Measurements from ENCODE around the gene VHLL.
A peak's percentile ranks its signal among the peaks of the same experiment; 100 is the strongest.
"Not testable (repeated sequence)": the region's sequence is repeated elsewhere in the genome, so short reads cannot be mapped to it uniquely, and the experiment has no call there.

VHLL gene

DNA sequence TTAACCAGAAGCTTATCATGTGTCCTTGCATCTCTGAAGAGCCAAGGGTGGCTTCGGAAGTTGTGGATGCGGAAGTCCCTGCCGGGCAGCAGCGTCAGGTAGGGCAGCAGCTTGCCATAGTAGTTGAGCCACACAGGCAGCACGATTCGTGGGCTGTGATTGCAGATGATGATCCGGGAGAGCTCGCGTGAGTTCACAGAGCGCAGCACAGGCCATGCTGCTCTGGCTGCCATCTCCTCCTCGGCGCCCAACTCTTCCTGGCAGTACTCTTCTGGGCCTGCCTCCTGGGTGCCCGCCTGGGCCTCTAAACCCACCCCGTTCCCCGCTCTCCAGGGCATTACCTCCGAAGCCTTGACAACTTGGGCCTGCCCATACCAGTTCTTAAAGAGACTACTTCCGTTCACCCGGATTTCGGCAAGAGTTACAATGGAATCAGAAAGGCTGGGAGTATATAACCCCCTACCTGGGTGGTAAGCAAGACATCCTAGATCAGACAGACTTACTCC is at the start of gene VHLL:
TSS of gene VHLL (minus strand) at position 456 of the 506 bp plus-strand sequence. CDS start at position 338, 118 bp downstream.
- DNase-seq (ENCODE audit: low spot score) = no peak

DNA sequence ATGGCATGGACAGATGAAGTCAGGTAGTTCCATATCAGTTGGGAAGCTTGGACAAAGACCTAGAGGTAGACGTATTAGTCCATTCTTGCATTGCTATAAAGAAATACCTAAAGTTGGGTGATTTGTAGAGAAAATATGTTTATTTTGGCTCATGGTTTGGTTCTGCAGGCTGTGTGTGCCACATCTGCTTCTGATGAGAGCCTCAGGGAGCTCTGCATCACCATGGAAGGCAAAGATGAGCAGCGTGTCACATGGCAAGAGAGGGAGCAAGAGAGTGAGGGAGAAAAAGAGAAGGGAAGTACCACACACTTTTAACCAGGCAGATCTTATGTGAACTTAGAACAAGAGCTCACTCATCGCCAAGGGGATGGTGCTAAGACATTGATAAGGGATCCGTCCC is 48.2 kb upstream of the VHLL start:
- DNase-seq (ENCODE audit: low spot score) = no peak

GRCh38 chr1:156346636-156347035 is 47.5 kb upstream of the VHLL start:
- DNase-seq (ENCODE audit: low spot score) = no peak

DNA sequence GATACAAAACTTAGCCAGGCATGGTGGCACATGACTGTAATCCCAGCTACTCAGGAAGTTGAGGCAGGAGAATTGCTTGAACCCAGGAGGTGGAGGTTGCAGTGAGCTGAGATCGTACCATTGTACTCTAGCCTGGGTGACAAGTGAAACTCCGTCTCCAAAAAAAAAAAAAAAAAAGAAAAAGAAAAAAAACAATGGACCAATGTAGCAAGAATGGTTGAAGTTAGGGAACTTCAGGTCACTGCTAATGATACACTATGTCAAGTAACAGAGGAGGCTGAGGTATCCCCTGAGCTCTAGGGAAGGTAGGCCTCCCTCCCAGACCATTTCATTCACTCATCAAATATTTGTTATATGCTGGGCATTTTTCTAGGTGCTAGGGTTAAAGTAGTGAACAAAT is 46.9 kb upstream of the VHLL start:
- not testable (repeated sequence) for DNase-seq (ENCODE audit: low spot score)

DNA sequence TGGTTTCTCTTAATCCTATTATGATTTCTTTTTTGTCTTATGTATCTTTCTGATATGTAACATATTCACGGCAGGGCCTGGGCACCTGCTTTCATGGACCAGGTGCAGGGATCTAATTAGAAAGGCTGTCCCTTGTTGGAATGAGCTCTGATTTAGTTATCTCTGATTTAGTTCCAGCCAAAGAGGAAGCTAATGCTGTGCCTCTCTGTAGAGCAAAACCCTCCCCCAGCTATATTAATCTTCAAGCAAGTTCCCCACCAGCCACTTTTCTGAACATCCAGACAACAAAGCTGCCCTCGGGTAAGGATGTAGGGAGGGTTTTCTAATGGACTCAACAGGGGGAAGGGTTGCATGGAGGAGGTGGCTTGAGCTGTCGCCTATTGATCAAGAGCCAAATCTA is 45.3 kb upstream of the VHLL start:
- DNase-seq (ENCODE audit: low spot score) = no peak

DNA sequence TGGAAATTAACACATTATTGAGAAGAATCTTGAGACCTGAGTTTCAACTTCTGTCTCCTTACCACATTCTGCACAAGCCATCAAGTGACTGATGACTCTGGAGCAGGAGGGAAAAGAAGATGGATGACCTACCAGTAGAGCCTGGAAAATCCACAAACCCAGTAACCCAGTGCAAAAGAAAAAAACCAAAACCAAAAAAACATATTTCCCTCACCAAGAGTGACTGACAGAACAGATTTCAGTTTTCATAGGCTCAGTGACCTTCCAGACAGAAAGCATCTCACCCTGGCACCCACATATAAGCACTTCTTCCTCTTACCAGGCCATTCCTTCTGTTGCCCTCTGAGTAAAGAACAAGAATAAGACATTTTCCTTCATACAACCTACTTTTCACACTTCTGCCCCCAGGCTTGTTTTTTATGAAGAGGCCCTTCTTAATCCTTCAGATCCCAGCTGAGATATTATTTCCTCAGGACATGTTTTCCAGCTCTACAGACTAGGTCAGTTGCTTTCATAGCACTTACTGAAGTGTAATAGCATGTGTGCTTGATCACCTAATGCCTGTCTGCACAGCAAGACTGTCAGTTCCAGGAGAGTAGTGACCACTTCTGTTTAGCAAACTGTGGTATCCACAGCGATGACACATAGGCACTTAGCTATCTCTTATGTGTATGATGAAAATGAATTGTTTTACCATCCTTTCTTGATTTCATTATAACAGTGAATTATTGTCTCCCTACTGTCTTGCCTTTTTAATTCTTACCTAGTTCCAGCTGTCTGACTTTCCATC is 43.3 kb upstream of the VHLL start:
- DNase-seq (ENCODE audit: low spot score) = no peak

DNA sequence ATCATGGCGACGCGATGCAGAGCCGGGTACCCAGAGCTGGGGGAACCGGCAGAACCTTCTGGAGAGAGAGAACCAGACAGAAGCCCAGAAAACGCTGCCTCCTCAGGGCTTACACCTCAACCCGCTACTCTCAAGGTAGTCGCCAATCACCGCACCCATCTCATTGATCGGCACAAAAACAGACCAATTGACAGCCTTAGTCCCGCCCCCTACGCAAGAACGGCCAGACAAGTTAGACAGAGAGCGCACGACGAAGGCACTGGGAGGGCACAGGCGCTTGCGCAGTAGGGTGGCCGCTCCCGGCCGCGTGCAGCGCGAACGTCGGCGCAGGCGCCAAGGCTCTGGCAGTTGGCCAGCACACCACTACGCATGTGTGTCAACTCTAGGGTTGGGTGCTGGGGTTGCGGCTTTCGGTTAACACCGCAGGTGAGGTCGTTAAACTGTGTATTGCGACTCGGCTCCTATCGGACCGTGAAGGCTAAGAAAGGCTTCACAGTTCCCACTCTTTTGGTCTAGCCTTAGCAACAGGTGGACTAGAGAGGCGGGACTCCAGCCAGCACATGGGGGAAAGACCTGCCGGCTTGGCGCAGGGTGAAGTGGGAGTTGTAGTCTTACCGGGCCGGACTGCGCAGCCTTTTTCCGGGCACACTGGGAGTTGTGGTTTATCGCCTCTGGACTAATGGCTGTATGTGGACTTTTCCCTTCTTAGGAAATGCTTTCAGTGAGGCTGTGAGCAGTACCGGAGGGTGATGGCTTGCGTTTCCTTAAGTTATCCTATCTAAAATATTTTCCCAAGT is 39.3 kb upstream of the VHLL start, which contains the start of the genes CCT3 and TSACC:
TSS of gene CCT3 (minus strand) at position 113 of the 797 bp plus-strand sequence. CDS start at position 5, 108 bp downstream.
TSS of gene TSACC (plus strand) at position 347 of the 797 bp plus-strand sequence. CDS start 1,232 bp downstream, outside the sequence.
- DNase-seq (ENCODE audit: low spot score) = peak; percentile 100

- peak; percentile 1 for DNase-seq (ENCODE audit: low spot score)
Measured at GRCh38 chr1:156337888-156338179, 38.7 kb upstream of the VHLL start.

DNA sequence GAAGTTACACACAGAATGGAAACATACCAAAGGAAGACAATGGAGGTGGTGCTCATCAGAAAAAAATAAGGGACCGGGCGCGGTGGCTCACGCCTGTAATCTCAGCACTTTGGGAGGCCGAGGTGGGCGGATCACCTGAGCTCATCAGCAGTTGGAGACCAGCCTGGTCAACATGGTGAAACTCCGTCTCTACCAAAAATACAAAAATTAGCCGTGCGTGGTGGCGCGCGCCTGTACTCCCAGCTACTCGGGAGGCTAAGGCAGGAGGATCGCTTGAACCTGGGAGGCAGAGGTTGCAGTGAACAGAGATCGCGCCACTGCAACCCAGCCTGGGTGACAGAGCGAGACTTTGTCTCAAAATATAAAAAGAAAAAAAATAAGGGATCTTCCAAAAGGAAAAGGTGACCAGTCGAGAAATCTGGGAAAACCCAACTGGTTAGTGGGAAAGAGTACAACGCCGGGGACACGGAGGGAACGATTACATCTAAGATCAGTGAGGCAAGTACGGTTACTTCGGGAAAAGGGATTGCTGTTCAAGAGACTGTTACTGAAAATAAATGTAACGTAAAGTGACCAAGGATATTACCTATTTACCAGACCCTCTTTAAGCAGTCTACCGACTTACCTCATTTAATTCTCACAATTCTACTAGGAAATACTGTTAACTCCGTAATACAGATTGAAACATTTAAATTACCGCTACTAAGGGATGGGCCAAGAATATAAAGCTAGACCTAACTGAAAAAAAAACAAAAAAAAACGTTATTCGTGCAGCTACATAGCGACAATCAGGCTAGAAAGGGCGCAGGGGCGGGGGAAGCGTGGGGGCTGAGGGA is 38.2 kb upstream of the VHLL start:
- DNase-seq (ENCODE audit: low spot score) = no peak

GRCh38 chr1:156336242-156336641 is 37.1 kb upstream of the VHLL start:
- no peak for DNase-seq (ENCODE audit: low spot score)

DNA sequence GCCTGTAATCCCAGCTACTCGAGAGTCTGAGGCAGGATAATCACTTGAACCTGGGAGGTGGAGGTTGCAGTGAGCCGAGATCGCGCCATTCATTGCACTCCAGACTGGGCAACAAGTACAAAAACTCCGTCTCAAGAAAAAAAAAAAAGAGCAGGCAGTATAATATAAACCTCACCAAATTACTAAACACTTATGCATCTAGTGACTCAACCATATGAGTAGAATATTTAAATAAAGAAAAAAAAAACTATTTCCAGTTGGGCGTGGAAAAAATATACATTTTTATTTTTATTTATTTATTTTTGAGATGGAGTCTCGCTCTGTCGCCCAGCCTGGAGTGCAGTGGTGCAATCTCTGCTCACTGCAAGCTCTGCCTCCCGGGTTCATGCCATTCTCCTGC is 24.1 kb upstream of the VHLL start:
- DNase-seq (ENCODE audit: low spot score) = not testable (repeated sequence)

DNA sequence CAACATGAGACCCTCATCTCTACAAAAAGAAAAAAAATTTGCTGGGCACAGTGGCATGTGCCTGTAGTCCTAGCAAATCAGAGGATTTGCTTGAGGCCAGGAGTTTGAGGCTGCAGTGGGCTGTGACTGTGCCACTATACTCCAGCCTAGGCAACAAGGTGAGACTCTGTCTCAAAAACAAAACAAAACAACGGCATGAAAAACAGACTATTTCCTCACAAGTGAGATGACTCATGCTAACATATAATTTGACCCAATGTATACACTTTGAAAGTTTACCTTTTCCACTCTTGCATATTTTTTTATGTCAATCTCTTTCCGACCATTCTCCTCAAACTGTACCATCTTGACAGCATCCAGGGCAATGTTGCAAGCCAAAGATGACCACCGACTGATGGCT is 21.5 kb upstream of the VHLL start:
- no peak for DNase-seq (ENCODE audit: low spot score)

GRCh38 chr1:156319664-156320063 is 20.6 kb upstream of the VHLL start:
- peak; percentile 35 for DNase-seq (ENCODE audit: low spot score)

- no peak for DNase-seq (ENCODE audit: low spot score)
Measured at GRCh38 chr1:156316909-156317308, 17.8 kb upstream of the VHLL start.

GRCh38 chr1:156310962-156311361 is 11.9 kb upstream of the VHLL start:
- no peak for DNase-seq (ENCODE audit: low spot score)

- no peak for DNase-seq (ENCODE audit: low spot score)
Measured at GRCh38 chr1:156308078-156308477, 9.0 kb upstream of the VHLL start.

GRCh38 chr1:156305215-156305614 is 6.1 kb upstream of the VHLL start:
- DNase-seq (ENCODE audit: low spot score) = no peak

- DNase-seq (ENCODE audit: low spot score) = no peak
Measured at GRCh38 chr1:156303241-156303640, 4.1 kb upstream of the VHLL start.

- DNase-seq (ENCODE audit: low spot score) = peak; percentile 53
Measured at GRCh38 chr1:156295391-156295947, 3.6 kb downstream of the VHLL start, which contains the start of gene GLMP. TSS of gene GLMP (minus strand) at chr1:156295679. CDS start at chr1:156295645, 34 bp downstream.

DNA sequence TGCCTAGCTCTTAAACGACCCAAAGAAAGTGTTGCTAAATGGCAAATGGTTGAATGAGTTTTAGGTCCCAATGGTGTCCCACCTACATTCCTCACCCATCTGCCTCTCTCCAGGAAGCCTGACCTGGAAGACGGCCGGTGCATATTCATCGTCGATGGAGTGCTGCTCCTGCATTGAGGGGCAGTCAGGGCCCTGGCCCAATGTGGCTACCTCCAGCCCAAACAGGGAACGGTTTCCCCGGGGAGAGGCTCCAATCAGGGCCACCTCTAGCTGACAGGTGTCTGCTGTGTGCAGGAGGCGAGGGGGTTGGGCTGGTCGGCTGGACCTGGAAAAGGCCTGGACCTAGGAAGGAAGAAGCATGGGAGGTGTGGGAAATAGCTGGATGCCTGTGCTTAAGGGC is 5.2 kb downstream of the VHLL start:
- DNase-seq (ENCODE audit: low spot score) = no peak

- DNase-seq (ENCODE audit: low spot score) = no peak
Measured at GRCh38 chr1:156293098-156293434, 6.0 kb downstream of the VHLL start.
